Choroid plexus epithelial cell (primary cell): ENCODE results near the gene PRKAG2.

Experiments used
- DNase-seq: peaks from one replicate; pipeline ENCODE4 v3.0.0-alpha.2; 2010; ENCODE audit warnings: low read depth
- H3K4me3 ChIP-seq: 2 replicates; pipeline ENCODE4 v1.5.1; 2011; ENCODE audit warnings: low read depth, mild to moderate bottlenecking, control low read depth, low read length, moderate library complexity
- CTCF ChIP-seq: conservative IDR thresholded peaks from 2 replicates; pipeline ENCODE4 v1.5.1; 2011; ENCODE audit warnings: low read depth, mild to moderate bottlenecking, control low read depth, inconsistent platforms, low read length, moderate library complexity

PRKAG2 gene

DNA sequence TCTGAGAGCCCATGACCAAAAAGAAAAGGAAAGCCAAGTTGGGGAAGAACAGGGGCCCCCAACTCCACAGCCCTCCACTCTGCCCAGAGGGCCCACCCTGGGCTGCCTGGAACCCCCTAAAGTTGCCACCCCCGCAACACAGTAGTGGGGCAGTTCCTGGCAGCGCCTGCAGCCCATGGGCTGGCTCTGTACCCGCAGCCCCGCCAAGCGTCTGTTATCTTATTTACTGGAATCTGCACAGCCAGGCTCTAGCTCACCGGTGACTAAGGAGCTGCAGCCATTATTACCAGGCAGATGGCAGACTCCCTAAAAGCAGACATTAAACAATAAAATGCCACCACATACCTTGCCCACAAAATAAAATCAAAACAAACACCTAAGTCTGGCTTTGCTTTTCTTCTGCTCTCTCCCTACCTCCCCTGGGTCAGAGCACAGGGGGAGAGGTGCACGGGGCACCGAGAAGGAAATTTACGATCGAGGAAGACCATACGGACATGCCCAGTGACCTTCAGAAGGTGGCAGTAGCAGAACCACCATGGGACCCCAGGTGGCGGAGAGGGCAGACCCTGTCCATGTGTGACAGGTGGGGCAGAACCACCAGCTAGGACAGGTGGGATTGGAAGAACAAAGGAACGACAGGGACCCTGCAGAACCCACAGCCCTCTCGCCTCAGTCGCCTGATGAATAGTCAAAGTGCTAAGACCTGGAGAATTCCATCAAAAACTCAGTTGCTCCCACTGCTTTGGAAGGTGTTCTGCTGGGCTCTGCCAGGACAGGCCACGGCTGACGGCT lies 66.3 kb downstream of the PRKAG2 start:
- DNase-seq, result no peak
- no peak overlapping the region for H3K4me3 ChIP-seq
- TF ChIP-seq CTCF, result no peak

- TF ChIP-seq CTCF, result no peak
- H3K4me3 ChIP-seq, result no peak overlapping the region
- DNase-seq, result no peak
These were observed 67.1 kb downstream of the PRKAG2 start for GRCh38 chr7:151809864-151810170.

GRCh38 chr7:151809146-151809863 lies 67.6 kb downstream of the PRKAG2 start:
- no peak for TF ChIP-seq CTCF
- no peak for DNase-seq
- H3K4me3 ChIP-seq, result no peak overlapping the region

GRCh38 chr7:151808400-151809145 lies 68.3 kb downstream of the PRKAG2 start:
- no peak overlapping the region for H3K4me3 ChIP-seq
- no peak for TF ChIP-seq CTCF
- no peak for DNase-seq

- no peak for DNase-seq
- no peak for TF ChIP-seq CTCF
- no peak overlapping the region for H3K4me3 ChIP-seq
These were observed 69.1 kb downstream of the PRKAG2 start for GRCh38 chr7:151807846-151808245.

- DNase-seq, result no peak
- no peak overlapping the region for H3K4me3 ChIP-seq
- no peak for TF ChIP-seq CTCF
These were observed 69.8 kb downstream of the PRKAG2 start for GRCh38 chr7:151806952-151807775.
